ENCODE results near the gene YAF2.

DNA sequence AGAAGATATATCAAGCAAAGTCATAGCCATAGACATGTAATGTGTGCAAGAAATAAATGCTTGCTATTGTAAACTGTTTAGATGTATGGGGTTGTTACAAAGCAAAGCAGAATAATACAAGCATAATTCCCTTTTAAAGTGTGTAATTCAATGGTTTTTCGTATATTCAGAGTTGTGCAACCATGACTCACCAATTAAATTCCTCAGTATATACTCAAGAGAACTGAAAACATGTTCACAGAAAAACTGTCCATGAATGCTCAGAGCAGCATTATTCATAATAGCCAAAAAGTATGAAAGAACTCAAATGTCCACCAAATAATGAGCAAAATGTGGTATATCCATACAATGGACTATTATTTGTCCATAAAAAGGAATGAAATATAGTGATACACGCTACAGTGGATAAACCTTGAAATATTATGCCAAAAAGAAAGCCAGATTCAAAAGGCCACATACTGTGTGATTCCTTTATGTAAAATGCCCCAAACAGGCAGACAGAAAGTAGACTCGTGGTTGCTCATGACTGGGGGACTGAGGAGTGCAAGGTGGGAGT lies 102.7 kb downstream of the YAF2 start:
- TF ChIP-seq, protein P1, sequence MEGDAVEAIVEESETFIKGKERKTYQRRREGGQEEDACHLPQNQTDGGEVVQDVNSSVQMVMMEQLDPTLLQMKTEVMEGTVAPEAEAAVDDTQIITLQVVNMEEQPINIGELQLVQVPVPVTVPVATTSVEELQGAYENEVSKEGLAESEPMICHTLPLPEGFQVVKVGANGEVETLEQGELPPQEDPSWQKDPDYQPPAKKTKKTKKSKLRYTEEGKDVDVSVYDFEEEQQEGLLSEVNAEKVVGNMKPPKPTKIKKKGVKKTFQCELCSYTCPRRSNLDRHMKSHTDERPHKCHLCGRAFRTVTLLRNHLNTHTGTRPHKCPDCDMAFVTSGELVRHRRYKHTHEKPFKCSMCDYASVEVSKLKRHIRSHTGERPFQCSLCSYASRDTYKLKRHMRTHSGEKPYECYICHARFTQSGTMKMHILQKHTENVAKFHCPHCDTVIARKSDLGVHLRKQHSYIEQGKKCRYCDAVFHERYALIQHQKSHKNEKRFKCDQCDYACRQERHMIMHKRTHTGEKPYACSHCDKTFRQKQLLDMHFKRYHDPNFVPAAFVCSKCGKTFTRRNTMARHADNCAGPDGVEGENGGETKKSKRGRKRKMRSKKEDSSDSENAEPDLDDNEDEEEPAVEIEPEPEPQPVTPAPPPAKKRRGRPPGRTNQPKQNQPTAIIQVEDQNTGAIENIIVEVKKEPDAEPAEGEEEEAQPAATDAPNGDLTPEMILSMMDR (IDR thresholded peaks at IDR 0.05; ENCODE audit: extremely low read depth in 1 of 2, insufficient read depth in 1 of 2, low read depth in 1 of 2, low read length in 2 of 2), result no peak
- TF ChIP-seq MYC (IDR thresholded peaks at IDR 0.05; ENCODE audit: low read depth, low read length), result no peak
- no peak for TF ChIP-seq POLR2A (IDR thresholded peaks at IDR 0.05; ENCODE audit: low read depth, low read length)
- TF ChIP-seq EZH2 (IDR thresholded peaks at IDR 0.05; ENCODE audit: borderline replicate concordance, low read depth, low read length, severe bottlenecking), result no peak
- no peak for TF ChIP-seq POLR2AphosphoS5 (IDR thresholded peaks at IDR 0.05; ENCODE audit: insufficient read depth, low read depth, low read length)
- TF ChIP-seq, protein P2, sequence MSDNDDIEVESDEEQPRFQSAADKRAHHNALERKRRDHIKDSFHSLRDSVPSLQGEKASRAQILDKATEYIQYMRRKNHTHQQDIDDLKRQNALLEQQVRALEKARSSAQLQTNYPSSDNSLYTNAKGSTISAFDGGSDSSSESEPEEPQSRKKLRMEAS (IDR thresholded peaks at IDR 0.05; ENCODE audit: insufficient read depth, insufficient read length), result no peak
